ENCODE results near the gene CACNA1I.

CACNA1I gene

GRCh38 chr22:39598017-39598965 is 27.7 kb downstream of the CACNA1I start:
- DNase-seq, result peak; percentile 12 to 73 (median 51)

- no peak for DNase-seq
These were observed 30.1 kb downstream of the CACNA1I start for GRCh38 chr22:39600491-39601179.

- no peak for DNase-seq
These were observed 30.6 kb downstream of the CACNA1I start for GRCh38 chr22:39601180-39601535.

GRCh38 chr22:39603345-39603744 is 32.8 kb downstream of the CACNA1I start:
- DNase-seq, result no peak

GRCh38 chr22:39610246-39610645 is 39.7 kb downstream of the CACNA1I start:
- no peak for DNase-seq

- DNase-seq, result no peak
These were observed 40.2 kb downstream of the CACNA1I start for GRCh38 chr22:39610766-39611165.

- no peak for DNase-seq
These were observed 40.8 kb downstream of the CACNA1I start for GRCh38 chr22:39611360-39611759.

GRCh38 chr22:39612811-39613548 is 42.4 kb downstream of the CACNA1I start:
- DNase-seq, result peak in 1 of 5 experiments; percentile 61

GRCh38 chr22:39613549-39613921 is 43.0 kb downstream of the CACNA1I start:
- no peak for DNase-seq

GRCh38 chr22:39614442-39614841 is 43.9 kb downstream of the CACNA1I start:
- no peak for DNase-seq

- DNase-seq, result no peak
These were observed 45.5 kb downstream of the CACNA1I start for GRCh38 chr22:39616051-39616450.

GRCh38 chr22:39616781-39617180 is 46.2 kb downstream of the CACNA1I start:
- no peak for DNase-seq

GRCh38 chr22:39617342-39617741 is 46.8 kb downstream of the CACNA1I start:
- DNase-seq, result no peak

GRCh38 chr22:39617970-39618757 is 47.6 kb downstream of the CACNA1I start:
- DNase-seq, result peak in 1 of 5 experiments; percentile 38

- DNase-seq, result no peak
These were observed 48.5 kb downstream of the CACNA1I start for GRCh38 chr22:39618996-39619530.

- DNase-seq, result no peak
These were observed 50.6 kb downstream of the CACNA1I start for GRCh38 chr22:39620924-39621690.

- DNase-seq, result no peak
These were observed 51.3 kb downstream of the CACNA1I start for GRCh38 chr22:39621826-39622225.

- peak; percentile 39 to 60 (median 49) for DNase-seq
These were observed 52.4 kb downstream of the CACNA1I start for GRCh38 chr22:39622881-39623367.

GRCh38 chr22:39623603-39624500 is 53.3 kb downstream of the CACNA1I start:
- DNase-seq, result no peak

GRCh38 chr22:39624501-39624821 is 53.9 kb downstream of the CACNA1I start:
- DNase-seq, result no peak

Data from T-helper 2 cell (primary cell).